Measurements from ENCODE around the gene SLC22A4.

GRCh38 chr5:132267931-132268768, 26.0 kb upstream of the SLC22A4 start:
- TF ChIP-seq, protein P1, sequence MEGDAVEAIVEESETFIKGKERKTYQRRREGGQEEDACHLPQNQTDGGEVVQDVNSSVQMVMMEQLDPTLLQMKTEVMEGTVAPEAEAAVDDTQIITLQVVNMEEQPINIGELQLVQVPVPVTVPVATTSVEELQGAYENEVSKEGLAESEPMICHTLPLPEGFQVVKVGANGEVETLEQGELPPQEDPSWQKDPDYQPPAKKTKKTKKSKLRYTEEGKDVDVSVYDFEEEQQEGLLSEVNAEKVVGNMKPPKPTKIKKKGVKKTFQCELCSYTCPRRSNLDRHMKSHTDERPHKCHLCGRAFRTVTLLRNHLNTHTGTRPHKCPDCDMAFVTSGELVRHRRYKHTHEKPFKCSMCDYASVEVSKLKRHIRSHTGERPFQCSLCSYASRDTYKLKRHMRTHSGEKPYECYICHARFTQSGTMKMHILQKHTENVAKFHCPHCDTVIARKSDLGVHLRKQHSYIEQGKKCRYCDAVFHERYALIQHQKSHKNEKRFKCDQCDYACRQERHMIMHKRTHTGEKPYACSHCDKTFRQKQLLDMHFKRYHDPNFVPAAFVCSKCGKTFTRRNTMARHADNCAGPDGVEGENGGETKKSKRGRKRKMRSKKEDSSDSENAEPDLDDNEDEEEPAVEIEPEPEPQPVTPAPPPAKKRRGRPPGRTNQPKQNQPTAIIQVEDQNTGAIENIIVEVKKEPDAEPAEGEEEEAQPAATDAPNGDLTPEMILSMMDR (IDR thresholded peaks at IDR 0.05) = no peak
- TF ChIP-seq EZH2 (IDR thresholded peaks at IDR 0.05; ENCODE audit: borderline replicate concordance, insufficient read depth, low read depth, low read length, poor library complexity, severe bottlenecking) = no peak
